GM23248 (cell line): ENCODE results near the gene SUPT4H1. TPM values are rescaled to one million over a fixed set of nuclear protein-coding genes. Genes with fewer than 3 reads are reported as not detected.

Source experiments
- DNase-seq: peaks from one replicate; pipeline ENCODE4 v3.0.0-alpha.2; 2015
- H2AFZ ChIP-seq: fragments of 200-600 bp; sonication (generic); 2 replicates; pipeline ENCODE4 v1.6.1; 2016; ENCODE audit warnings: antibody characterized with exemption
- H3F3A ChIP-seq: fragments of 200-600 bp; sonication (generic); 2 replicates; pipeline ENCODE4 v1.6.1; 2016; ENCODE audit warnings: mild to moderate bottlenecking, antibody characterized with exemption, mixed run types; ENCODE audit not compliant: insufficient read depth
- H3K27ac ChIP-seq: fragments of 200-600 bp; sonication (generic); 2 replicates; pipeline ENCODE4 v1.5.1; 2016; ENCODE audit warnings: mild to moderate bottlenecking
- H3K27me3 ChIP-seq: fragments of 200-600 bp; sonication (generic); replicated peaks from 2 replicates; pipeline ENCODE4 v1.6.1; 2016; ENCODE audit warnings: mild to moderate bottlenecking; ENCODE audit not compliant: insufficient read depth
- H3K36me3 ChIP-seq: fragments of 200-600 bp; sonication (generic); 2 replicates; pipeline ENCODE4 v1.6.1; 2016; ENCODE audit warnings: low read depth, mild to moderate bottlenecking
- H3K4me1 ChIP-seq: fragments of 200-600 bp; sonication (generic); 2 replicates; pipeline ENCODE4 v1.6.1; 2016; ENCODE audit warnings: mild to moderate bottlenecking; ENCODE audit not compliant: insufficient read depth
- H3K4me2 ChIP-seq: fragments of 200-600 bp; sonication (generic); one replicate; pipeline ENCODE4 v1.6.1; 2016; ENCODE audit warnings: mild to moderate bottlenecking; ENCODE audit not compliant: unreplicated experiment
- H3K4me3 ChIP-seq: fragments of 200-600 bp; sonication (generic); 2 replicates; pipeline ENCODE4 v1.5.1; 2016; ENCODE audit warnings: mild to moderate bottlenecking
- H3K79me2 ChIP-seq: fragments of 200-600 bp; sonication (generic); 2 replicates; pipeline ENCODE4 v1.6.1; 2016; ENCODE audit warnings: mild to moderate bottlenecking; ENCODE audit not compliant: insufficient read depth
- H3K9ac ChIP-seq: fragments of 200-600 bp; sonication (generic); 2 replicates; pipeline ENCODE4 v1.6.1; 2016; ENCODE audit warnings: mild to moderate bottlenecking
- H3K9me2 ChIP-seq: fragments of 200-600 bp; sonication (generic); 2 replicates; pipeline ENCODE4 v1.6.1; 2016; ENCODE audit warnings: mixed run types, mild to moderate bottlenecking, moderate library complexity; ENCODE audit not compliant: insufficient read depth
- H3K9me3 ChIP-seq: fragments of 200-600 bp; sonication (generic); one replicate; pipeline ENCODE4 v1.6.1; 2017; ENCODE audit warnings: low read depth
- H4K20me1 ChIP-seq: fragments of 200-600 bp; sonication (generic); 2 replicates; pipeline ENCODE4 v1.6.0; 2016; ENCODE audit not compliant: insufficient read depth
- EZH2 ChIP-seq: fragments of 200-600 bp; sonication (generic); IDR thresholded peaks from 2 replicates; pipeline ENCODE4 v1.6.1; 2018; ENCODE audit warnings: antibody characterized with exemption, mild to moderate bottlenecking; ENCODE audit not compliant: insufficient read depth, poor library complexity, severe bottlenecking
- EZH2phosphoT487 ChIP-seq: fragments of 200-600 bp; sonication (generic); IDR thresholded peaks from 2 replicates; pipeline ENCODE4 v1.6.1; 2018; ENCODE audit warnings: antibody characterized with exemption, moderate library complexity, mild to moderate bottlenecking, low read depth; ENCODE audit not compliant: insufficient read depth
- WGBS, 2 experiments: methylation state at CpG; one replicate each; pipeline ENCODE4 v1.1.6; 2015 to 2017; ENCODE audit warnings: low lambda C conversion rate in 2 of 2, low coverage in 1 of 2; ENCODE audit errors: missing lambda C conversion rate in 2 of 2; 5-methylcytosine and 5-hydroxymethylcytosine counted together
- in situ Hi-C: fragments of 300-500 bp; cut with MboI; formaldehyde crosslinking; loops from 2 replicates; pipeline ENCODE4 v1.15.0; 2020
- polyA plus RNA-seq: library from polyadenylated mRNA; unstranded; fragments of >200 nt; fragmentation: Nextera tagmentation; extraction: Ambion mirVana; gene quantifications from 2 replicates; pipeline ENCODE4 v1.2.1, GENCODE V29; 2016
- total RNA-seq: library from RNA; depleted of rRNA; stranded (reverse); fragments of >200 nt; shearing (Covaris generic); gene quantifications from 2 replicates; pipeline ENCODE4 v1.2.3, GENCODE V29; 2014

The SUPT4H1 gene
- total and polyA plus RNA-seq, 2 experiments from 2014 or later, result 57.1 to 92.1 TPM

- TF ChIP-seq EZH2phosphoT487 (no peak), EZH2 (no peak)
- no peaks in the 10 kb centered on the region for H3K36me3 ChIP-seq
- H3F3A ChIP-seq, result no peaks in the 10 kb centered on the region
- 3 to 10% methylated on average over 3 of the region's 3 CpGs for WGBS, 2 experiments
- no peaks in the 10 kb centered on the region for H3K9me3 ChIP-seq
- H2AFZ ChIP-seq, result no peak overlapping the region
- H3K27me3 ChIP-seq, result peaks cover 41% of the 10 kb centered on the region
- no peak for DNase-seq
- no peak overlapping the region for H3K9ac ChIP-seq
- H3K4me2 ChIP-seq, result no peak overlapping the region
- H3K4me1 ChIP-seq, result no peaks in the 10 kb centered on the region
- H3K79me2 ChIP-seq, result no peaks in the 10 kb centered on the region
- no peak overlapping the region for H3K27ac ChIP-seq
- in situ Hi-C loops, result no loop called here
- H4K20me1 ChIP-seq, result no peaks in the 10 kb centered on the region
- H3K9me2 ChIP-seq, result no peaks in the 10 kb centered on the region
- H3K4me3 ChIP-seq, result no peak overlapping the region
Measured at GRCh38 chr17:58386708-58387107, 34.7 kb upstream of the SUPT4H1 start.

GRCh38 chr17:58385359-58385899 lies 33.4 kb upstream of the SUPT4H1 start:
- H3F3A ChIP-seq, result no peaks in the 10 kb centered on the region
- in situ Hi-C loops, result no loop called here
- no peaks in the 10 kb centered on the region for H4K20me1 ChIP-seq
- no peaks in the 10 kb centered on the region for H3K36me3 ChIP-seq
- no peaks in the 10 kb centered on the region for H3K4me1 ChIP-seq
- no peak overlapping the region for H3K4me2 ChIP-seq
- no peak overlapping the region for H3K9ac ChIP-seq
- H3K9me2 ChIP-seq, result no peaks in the 10 kb centered on the region
- H3K9me3 ChIP-seq, result no peaks in the 10 kb centered on the region
- H3K4me3 ChIP-seq, result no peak overlapping the region
- DNase-seq, result no peak
- H3K27ac ChIP-seq, result no peak overlapping the region
- WGBS, 2 experiments, result 27 to 29% methylated on average over 4 of the region's 4 CpGs
- H3K27me3 ChIP-seq, result peaks cover 31% of the 10 kb centered on the region
- TF ChIP-seq EZH2phosphoT487, result no peak
- TF ChIP-seq EZH2, result no peak
- no peak overlapping the region for H2AFZ ChIP-seq
- no peaks in the 10 kb centered on the region for H3K79me2 ChIP-seq

- no peaks in the 10 kb centered on the region for H3K9me3 ChIP-seq
- no peak overlapping the region for H2AFZ ChIP-seq
- H4K20me1 ChIP-seq, result no peaks in the 10 kb centered on the region
- peaks cover 25% of the 10 kb centered on the region for H3K27me3 ChIP-seq
- H3K9ac ChIP-seq, result no peak overlapping the region
- no peak for DNase-seq
- in situ Hi-C loops, result no loop called here
- H3K4me1 ChIP-seq, result no peaks in the 10 kb centered on the region
- H3K4me2 ChIP-seq, result no peak overlapping the region
- TF ChIP-seq EZH2, result no peak
- no peak for TF ChIP-seq EZH2phosphoT487
- no peak overlapping the region for H3K4me3 ChIP-seq
- H3F3A ChIP-seq, result no peaks in the 10 kb centered on the region
- H3K79me2 ChIP-seq, result no peaks in the 10 kb centered on the region
- H3K36me3 ChIP-seq, result no peaks in the 10 kb centered on the region
- WGBS, 2 experiments, result 86 to 89% methylated on average over 3 of the region's 3 CpGs
- no peaks in the 10 kb centered on the region for H3K9me2 ChIP-seq
- no peak overlapping the region for H3K27ac ChIP-seq
Measured at GRCh38 chr17:58384897-58385296, 32.9 kb upstream of the SUPT4H1 start.

- no peaks in the 10 kb centered on the region for H3K4me1 ChIP-seq
- in situ Hi-C loops, result no loop called here
- H3K27ac ChIP-seq, result no peak overlapping the region
- H4K20me1 ChIP-seq, result no peaks in the 10 kb centered on the region
- no peak for DNase-seq
- H3K9me3 ChIP-seq, result no peaks in the 10 kb centered on the region
- peaks cover 16% of the 10 kb centered on the region for H3K27me3 ChIP-seq
- H3K36me3 ChIP-seq, result no peaks in the 10 kb centered on the region
- no peak overlapping the region for H3K4me3 ChIP-seq
- H3K9ac ChIP-seq, result no peak overlapping the region
- TF ChIP-seq EZH2, result no peak
- TF ChIP-seq EZH2phosphoT487, result no peak
- no peaks in the 10 kb centered on the region for H3F3A ChIP-seq
- 65 to 66% methylated on average over 4 of the region's 4 CpGs for WGBS, 2 experiments
- H3K9me2 ChIP-seq, result no peaks in the 10 kb centered on the region
- H3K4me2 ChIP-seq, result no peak overlapping the region
- no peak overlapping the region for H2AFZ ChIP-seq
- no peaks in the 10 kb centered on the region for H3K79me2 ChIP-seq
Measured at GRCh38 chr17:58383892-58384462, 32.0 kb upstream of the SUPT4H1 start.

- no peaks in the 10 kb centered on the region for H4K20me1 ChIP-seq
- no peak for TF ChIP-seq EZH2
- TF ChIP-seq EZH2phosphoT487, result no peak
- H3K4me2 ChIP-seq, result no peak overlapping the region
- H2AFZ ChIP-seq, result no peak overlapping the region
- no peak overlapping the region for H3K27ac ChIP-seq
- H3F3A ChIP-seq, result no peaks in the 10 kb centered on the region
- H3K4me3 ChIP-seq, result no peak overlapping the region
- no peaks in the 10 kb centered on the region for H3K4me1 ChIP-seq
- no peak overlapping the region for H3K9ac ChIP-seq
- H3K9me2 ChIP-seq, result no peaks in the 10 kb centered on the region
- 36 to 53% methylated on average over 1 of the region's 1 CpG for WGBS, 2 experiments
- in situ Hi-C loops, result no loop called here
- H3K79me2 ChIP-seq, result no peaks in the 10 kb centered on the region
- H3K9me3 ChIP-seq, result no peaks in the 10 kb centered on the region
- no peak for DNase-seq
- peaks cover 11% of the 10 kb centered on the region for H3K27me3 ChIP-seq
- no peaks in the 10 kb centered on the region for H3K36me3 ChIP-seq
Measured at GRCh38 chr17:58382872-58383242, 30.9 kb upstream of the SUPT4H1 start.
